Activated T-helper 1 cell treated with anti-CD3 and anti-CD28 coated beads, Interleukin-12 subunit alpha, Interleukin-12 subunit beta, Interleukin-2, Interleukin-4 antibody, amounts not matched to agents 30 ng/mL and 10 ng/mL and 1 ng/mL, durations not matched to agents 14 hours and 24 hours and 36 hours (primary cell): ENCODE results near the gene AREL1. TPM values are rescaled to one million over a fixed set of nuclear protein-coding genes. Genes with fewer than 3 reads are reported as not detected.

Experiments used
- DNase-seq: peaks from one replicate; pipeline ENCODE4 v3.0.0; 2021; ENCODE audit warnings: low spot score
- H3K27ac Mint-ChIP-seq: one replicate; pipeline ENCODE4 v1.8.0; 2021; ENCODE audit warnings: mild to moderate bottlenecking, mixed read lengths
- H3K27me3 Mint-ChIP-seq: one replicate; pipeline ENCODE4 v1.8.0; 2022; ENCODE audit warnings: mild to moderate bottlenecking, moderate library complexity, mixed read lengths; ENCODE audit not compliant: insufficient read depth
- H3K36me3 Mint-ChIP-seq: one replicate; pipeline ENCODE4 v1.8.0; 2021; ENCODE audit warnings: low read depth, mixed read lengths
- H3K4me1 Mint-ChIP-seq: one replicate; pipeline ENCODE4 v1.8.0; 2021; ENCODE audit warnings: low read depth, mixed read lengths
- H3K4me3 Mint-ChIP-seq: one replicate; pipeline ENCODE4 v1.8.0; 2021; ENCODE audit warnings: mild to moderate bottlenecking, moderate library complexity, mixed read lengths
- H3K9me3 Mint-ChIP-seq: one replicate; pipeline ENCODE4 v1.8.0; 2021; ENCODE audit warnings: mixed read lengths
- intact Hi-C: fragments of 100-400 bp; cut with micrococcal nuclease; formaldehyde crosslinking; loops from one replicate; pipeline ENCODE4 v1.15.1; 2024
- total RNA-seq: library from RNA; stranded (reverse); gene quantifications from 2 replicates; pipeline ENCODE4 v1.2.3, GENCODE V29; 2022

Gene AREL1
- total RNA-seq, 1 donor from 2014 or later: 45.8 TPM

GRCh38 chr14:74693191-74693590, 19.7 kb downstream of the AREL1 start:
- Mint-ChIP-seq H3K4me3 (no peak overlapping the region), H3K36me3 (peaks cover 26% of the 10 kb centered on the region), H3K9me3 (no peaks in the 10 kb centered on the region), H3K27me3 (no peaks in the 10 kb centered on the region), H3K27ac (no peak overlapping the region), H3K4me1 (peaks cover 7% of the 10 kb centered on the region)
- no peak for DNase-seq
- intact Hi-C loops: no loop called here

DNA sequence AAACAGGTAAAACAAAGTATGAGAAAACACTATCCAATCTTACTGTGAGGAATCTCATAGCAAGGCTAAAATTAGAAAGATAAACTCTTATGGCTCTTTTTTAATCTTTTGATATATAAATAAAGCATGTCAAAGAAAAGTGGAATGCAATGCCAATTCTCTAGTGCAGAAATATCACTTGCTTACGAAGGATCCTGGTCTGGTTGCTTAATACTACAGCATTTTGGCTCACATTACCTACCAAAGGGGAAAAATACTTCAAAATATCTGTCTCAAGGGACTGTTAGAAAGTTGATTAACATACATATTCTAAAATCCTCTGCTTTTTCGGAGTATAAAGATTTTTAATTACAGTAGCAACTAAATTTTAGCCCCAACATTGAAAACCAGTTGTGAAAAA, 21.4 kb downstream of the AREL1 start:
- Mint-ChIP-seq H3K27me3 (no peaks in the 10 kb centered on the region), H3K4me3 (no peak overlapping the region), H3K27ac (no peak overlapping the region), H3K9me3 (no peaks in the 10 kb centered on the region), H3K36me3 (peaks cover 23% of the 10 kb centered on the region), H3K4me1 (peaks cover 7% of the 10 kb centered on the region)
- no peak for DNase-seq
- intact Hi-C loops: no loop called here

GRCh38 chr14:74685921-74686678, 26.8 kb downstream of the AREL1 start:
- H3K4me3 Mint-ChIP-seq: no peak overlapping the region
- peaks cover 45% of the 10 kb centered on the region for H3K36me3 Mint-ChIP-seq
- intact Hi-C loops: no loop called here
- no peaks in the 10 kb centered on the region for H3K27me3 Mint-ChIP-seq
- peaks cover 6% of the 10 kb centered on the region for H3K4me1 Mint-ChIP-seq
- H3K9me3 Mint-ChIP-seq: no peaks in the 10 kb centered on the region
- H3K27ac Mint-ChIP-seq: no peak overlapping the region
- no peak for DNase-seq

- peaks cover 6% of the 10 kb centered on the region for H3K4me1 Mint-ChIP-seq
- H3K9me3 Mint-ChIP-seq: no peaks in the 10 kb centered on the region
These were observed 27.8 kb downstream of the AREL1 start for GRCh38 chr14:74685056-74685455.

DNA sequence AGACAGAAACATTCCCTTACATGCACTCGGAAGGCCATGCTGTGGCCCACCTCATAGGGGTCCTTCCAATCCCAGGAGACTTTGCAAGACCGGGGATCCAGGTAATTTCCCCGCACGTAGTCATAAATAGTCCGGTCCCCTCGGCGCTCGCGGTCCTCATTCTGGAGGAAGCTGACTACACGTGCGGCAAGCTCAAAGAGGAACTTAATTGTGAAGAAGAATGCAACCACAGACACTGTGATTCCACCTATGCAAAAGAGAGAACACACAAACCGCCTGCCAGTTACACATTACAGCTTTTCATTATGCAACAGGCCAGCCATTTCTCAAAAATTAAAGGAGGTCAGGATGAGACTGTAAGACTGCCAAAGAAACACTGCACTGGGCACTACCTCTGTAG, 28.4 kb downstream of the AREL1 start:
- H3K27ac Mint-ChIP-seq: no peak overlapping the region

More at GRCh38 chr14:74685056-74685455, 27.8 kb downstream of the AREL1 start:
- intact Hi-C loops: no loop called here
- Mint-ChIP-seq H3K27ac (no peak overlapping the region), H3K4me3 (no peak overlapping the region), H3K27me3 (no peaks in the 10 kb centered on the region), H3K36me3 (peaks cover 43% of the 10 kb centered on the region)
- no peak for DNase-seq

GRCh38 chr14:74683406-74683805, 29.5 kb downstream of the AREL1 start:
- Mint-ChIP-seq H3K36me3 (peaks cover 41% of the 10 kb centered on the region), H3K4me1 (peaks cover 6% of the 10 kb centered on the region), H3K4me3 (no peak overlapping the region), H3K9me3 (no peaks in the 10 kb centered on the region), H3K27ac (no peak overlapping the region), H3K27me3 (no peaks in the 10 kb centered on the region)
- no peak for DNase-seq
- intact Hi-C loops: no loop called here

More for the DNA sequence above, 28.4 kb downstream of the AREL1 start:
- H3K9me3 Mint-ChIP-seq: no peaks in the 10 kb centered on the region
- no peak for DNase-seq
- H3K4me1 Mint-ChIP-seq: peaks cover 6% of the 10 kb centered on the region
- intact Hi-C loops: no loop called here
- H3K36me3 Mint-ChIP-seq: peaks cover 43% of the 10 kb centered on the region
- H3K27me3 Mint-ChIP-seq: no peaks in the 10 kb centered on the region
- H3K4me3 Mint-ChIP-seq: no peak overlapping the region

GRCh38 chr14:74682169-74682952, 30.5 kb downstream of the AREL1 start:
- Mint-ChIP-seq H3K27me3 (no peaks in the 10 kb centered on the region), H3K9me3 (no peaks in the 10 kb centered on the region), H3K27ac (no peak overlapping the region), H3K4me3 (no peak overlapping the region), H3K36me3 (peaks cover 39% of the 10 kb centered on the region), H3K4me1 (peaks cover 6% of the 10 kb centered on the region)
- intact Hi-C loops: no loop called here
- DNase-seq: no peak

DNA sequence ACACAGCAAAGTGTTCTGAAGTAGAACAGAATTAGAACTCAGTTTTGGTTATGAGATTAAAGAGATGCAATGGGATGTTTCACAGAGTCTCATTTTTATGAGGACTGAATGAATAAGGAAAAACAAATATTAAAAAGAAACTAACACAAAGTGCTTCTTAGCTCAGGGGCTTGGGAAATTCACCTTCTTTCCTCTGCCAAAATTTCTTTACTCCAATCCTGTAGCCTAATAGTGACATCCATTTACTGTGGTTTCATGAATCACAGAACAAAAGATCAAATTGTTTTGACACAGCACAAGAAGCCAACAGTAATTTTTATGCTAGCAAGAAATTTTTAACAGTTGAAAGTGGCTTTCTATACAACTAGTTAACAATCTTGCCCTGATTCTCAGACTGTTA, 37.7 kb downstream of the AREL1 start:
- Mint-ChIP-seq H3K9me3 (no peaks in the 10 kb centered on the region), H3K36me3 (peaks cover 34% of the 10 kb centered on the region), H3K4me1 (no peaks in the 10 kb centered on the region), H3K27me3 (no peaks in the 10 kb centered on the region), H3K4me3 (no peak overlapping the region), H3K27ac (no peak overlapping the region)
- no peak for DNase-seq
- intact Hi-C loops: no loop called here

DNA sequence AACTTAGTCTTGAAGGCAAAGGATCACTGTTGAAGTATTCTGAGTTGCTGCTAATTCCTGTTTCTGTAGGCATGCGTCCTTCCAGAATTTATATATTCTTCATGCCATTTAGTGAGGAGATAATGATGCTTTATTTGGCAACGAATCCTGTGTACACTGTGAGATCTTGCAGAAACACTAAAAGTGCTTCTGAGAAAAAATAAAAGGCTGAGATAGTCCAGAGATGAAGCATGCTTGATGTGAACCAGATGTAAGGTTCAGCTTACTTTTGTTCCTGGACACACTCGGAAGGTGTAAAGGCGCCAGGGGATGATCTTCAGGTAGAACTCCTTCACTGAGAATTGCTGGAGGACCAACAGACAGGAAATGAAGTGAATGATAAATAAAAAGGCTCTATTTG, 39.1 kb downstream of the AREL1 start:
- Mint-ChIP-seq H3K4me3 (no peak overlapping the region), H3K27ac (no peak overlapping the region), H3K27me3 (no peaks in the 10 kb centered on the region), H3K36me3 (peaks cover 41% of the 10 kb centered on the region), H3K9me3 (no peaks in the 10 kb centered on the region), H3K4me1 (no peaks in the 10 kb centered on the region)
- DNase-seq: no peak
- intact Hi-C loops: no loop called here

GRCh38 chr14:74671789-74672188, 41.1 kb downstream of the AREL1 start:
- intact Hi-C loops: no loop called here
- no peak for DNase-seq
- Mint-ChIP-seq H3K27me3 (no peaks in the 10 kb centered on the region), H3K4me3 (no peak overlapping the region), H3K4me1 (peaks cover 7% of the 10 kb centered on the region), H3K27ac (no peak overlapping the region), H3K9me3 (no peaks in the 10 kb centered on the region), H3K36me3 (peaks cover 46% of the 10 kb centered on the region)

- intact Hi-C loops: no loop called here
- H3K4me3 Mint-ChIP-seq: no peak overlapping the region
- no peak overlapping the region for H3K27ac Mint-ChIP-seq
- peaks cover 7% of the 10 kb centered on the region for H3K4me1 Mint-ChIP-seq
- H3K9me3 Mint-ChIP-seq: no peaks in the 10 kb centered on the region
- DNase-seq: no peak
- no peaks in the 10 kb centered on the region for H3K27me3 Mint-ChIP-seq
- peaks cover 44% of the 10 kb centered on the region for H3K36me3 Mint-ChIP-seq
These were observed 42.0 kb downstream of the AREL1 start for GRCh38 chr14:74670726-74671411.

GRCh38 chr14:74669846-74670245, 43.0 kb downstream of the AREL1 start:
- peaks cover 41% of the 10 kb centered on the region for H3K36me3 Mint-ChIP-seq
- H3K27ac Mint-ChIP-seq: no peak overlapping the region
- peaks cover 7% of the 10 kb centered on the region for H3K4me1 Mint-ChIP-seq
- DNase-seq: no peak
- H3K27me3 Mint-ChIP-seq: no peaks in the 10 kb centered on the region
- H3K4me3 Mint-ChIP-seq: no peak overlapping the region
- intact Hi-C loops: no loop called here
- H3K9me3 Mint-ChIP-seq: no peaks in the 10 kb centered on the region

- DNase-seq: no peak
- Mint-ChIP-seq H3K4me3 (no peak overlapping the region), H3K27me3 (no peaks in the 10 kb centered on the region), H3K27ac (no peak overlapping the region), H3K9me3 (no peaks in the 10 kb centered on the region), H3K4me1 (peaks cover 7% of the 10 kb centered on the region), H3K36me3 (peaks cover 41% of the 10 kb centered on the region)
- intact Hi-C loops: no loop called here
These were observed 43.6 kb downstream of the AREL1 start for GRCh38 chr14:74669256-74669655.
